HL-60 (cell line): ENCODE results near the gene STX18.
A peak's percentile ranks its signal among the peaks of the same experiment; 100 is the strongest.

Source experiments
- DNase-seq, 2 experiments: peaks; one replicate each; pipeline ENCODE4 v3.0.0-alpha.2; 2010 to 2020; ENCODE audit warnings: low read depth in 1 of 2, low spot score in 1 of 2
- H3K27ac ChIP-seq: fragments of 250-450 bp; sonication (Bioruptor Pico); replicated peaks from 2 replicates; pipeline ENCODE4 v1.5.1; 2020; ENCODE audit warnings: mild to moderate bottlenecking, moderate library complexity
- H3K27me3 ChIP-seq: fragments of 250-450 bp; sonication (Bioruptor Pico); 2 replicates; pipeline ENCODE4 v1.5.1; 2021; ENCODE audit warnings: mild to moderate bottlenecking, moderate library complexity; ENCODE audit not compliant: insufficient read depth, poor library complexity, severe bottlenecking
- H3K4me3 ChIP-seq: replicated peaks from 2 replicates; pipeline ENCODE4 v1.5.1; 2011; ENCODE audit warnings: mild to moderate bottlenecking, control low read depth, low read length; ENCODE audit not compliant: insufficient read depth
- GABPA ChIP-seq: IDR thresholded peaks from 2 replicates; pipeline ENCODE4 v1.6.1; 2012; ENCODE audit warnings: low read depth
- POLR2AphosphoS5 ChIP-seq: IDR thresholded peaks from 2 replicates; pipeline ENCODE4 v1.6.1; 2012; ENCODE audit warnings: low read depth
- SPI1 ChIP-seq: IDR thresholded peaks from 2 replicates; pipeline ENCODE4 v1.6.1; 2012; ENCODE audit warnings: low read depth, mild to moderate bottlenecking, borderline replicate concordance
- TF ChIP-seq, protein P1 (sequence below): IDR thresholded peaks from 2 replicates; pipeline ENCODE4 v1.6.1; 2012; ENCODE audit warnings: low read depth; ENCODE audit not compliant: insufficient replicate concordance
- TF ChIP-seq, protein P2 (sequence below): IDR thresholded peaks from one replicate; pipeline ENCODE4 v1.5.1; 2011; ENCODE audit warnings: low read length, control low read depth, inconsistent platforms; ENCODE audit not compliant: insufficient read depth

The STX18 gene

DNA sequence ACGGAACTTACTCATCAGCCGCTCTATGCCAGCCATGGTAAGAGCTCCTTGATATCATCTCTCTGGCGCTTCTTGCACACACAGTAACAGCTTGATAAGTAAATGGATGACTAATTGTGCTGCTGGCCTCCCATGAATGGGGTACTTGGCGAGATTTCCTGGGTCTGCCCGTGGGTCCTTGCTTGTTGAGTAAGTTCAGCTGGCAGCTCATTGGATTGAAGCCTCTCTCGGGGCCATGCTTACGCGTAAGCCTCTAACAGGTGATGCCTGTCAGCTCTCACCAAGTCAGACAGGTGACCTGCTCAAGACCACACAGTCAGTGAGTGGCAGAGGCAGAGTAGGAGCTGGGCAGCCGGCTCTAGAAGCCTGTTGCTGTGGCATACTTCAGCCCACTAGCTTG is 147.2 kb downstream of the STX18 start:
- no peak for TF ChIP-seq POLR2AphosphoS5
- TF ChIP-seq, protein P1, sequence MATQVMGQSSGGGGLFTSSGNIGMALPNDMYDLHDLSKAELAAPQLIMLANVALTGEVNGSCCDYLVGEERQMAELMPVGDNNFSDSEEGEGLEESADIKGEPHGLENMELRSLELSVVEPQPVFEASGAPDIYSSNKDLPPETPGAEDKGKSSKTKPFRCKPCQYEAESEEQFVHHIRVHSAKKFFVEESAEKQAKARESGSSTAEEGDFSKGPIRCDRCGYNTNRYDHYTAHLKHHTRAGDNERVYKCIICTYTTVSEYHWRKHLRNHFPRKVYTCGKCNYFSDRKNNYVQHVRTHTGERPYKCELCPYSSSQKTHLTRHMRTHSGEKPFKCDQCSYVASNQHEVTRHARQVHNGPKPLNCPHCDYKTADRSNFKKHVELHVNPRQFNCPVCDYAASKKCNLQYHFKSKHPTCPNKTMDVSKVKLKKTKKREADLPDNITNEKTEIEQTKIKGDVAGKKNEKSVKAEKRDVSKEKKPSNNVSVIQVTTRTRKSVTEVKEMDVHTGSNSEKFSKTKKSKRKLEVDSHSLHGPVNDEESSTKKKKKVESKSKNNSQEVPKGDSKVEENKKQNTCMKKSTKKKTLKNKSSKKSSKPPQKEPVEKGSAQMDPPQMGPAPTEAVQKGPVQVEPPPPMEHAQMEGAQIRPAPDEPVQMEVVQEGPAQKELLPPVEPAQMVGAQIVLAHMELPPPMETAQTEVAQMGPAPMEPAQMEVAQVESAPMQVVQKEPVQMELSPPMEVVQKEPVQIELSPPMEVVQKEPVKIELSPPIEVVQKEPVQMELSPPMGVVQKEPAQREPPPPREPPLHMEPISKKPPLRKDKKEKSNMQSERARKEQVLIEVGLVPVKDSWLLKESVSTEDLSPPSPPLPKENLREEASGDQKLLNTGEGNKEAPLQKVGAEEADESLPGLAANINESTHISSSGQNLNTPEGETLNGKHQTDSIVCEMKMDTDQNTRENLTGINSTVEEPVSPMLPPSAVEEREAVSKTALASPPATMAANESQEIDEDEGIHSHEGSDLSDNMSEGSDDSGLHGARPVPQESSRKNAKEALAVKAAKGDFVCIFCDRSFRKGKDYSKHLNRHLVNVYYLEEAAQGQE, result no peak

DNA sequence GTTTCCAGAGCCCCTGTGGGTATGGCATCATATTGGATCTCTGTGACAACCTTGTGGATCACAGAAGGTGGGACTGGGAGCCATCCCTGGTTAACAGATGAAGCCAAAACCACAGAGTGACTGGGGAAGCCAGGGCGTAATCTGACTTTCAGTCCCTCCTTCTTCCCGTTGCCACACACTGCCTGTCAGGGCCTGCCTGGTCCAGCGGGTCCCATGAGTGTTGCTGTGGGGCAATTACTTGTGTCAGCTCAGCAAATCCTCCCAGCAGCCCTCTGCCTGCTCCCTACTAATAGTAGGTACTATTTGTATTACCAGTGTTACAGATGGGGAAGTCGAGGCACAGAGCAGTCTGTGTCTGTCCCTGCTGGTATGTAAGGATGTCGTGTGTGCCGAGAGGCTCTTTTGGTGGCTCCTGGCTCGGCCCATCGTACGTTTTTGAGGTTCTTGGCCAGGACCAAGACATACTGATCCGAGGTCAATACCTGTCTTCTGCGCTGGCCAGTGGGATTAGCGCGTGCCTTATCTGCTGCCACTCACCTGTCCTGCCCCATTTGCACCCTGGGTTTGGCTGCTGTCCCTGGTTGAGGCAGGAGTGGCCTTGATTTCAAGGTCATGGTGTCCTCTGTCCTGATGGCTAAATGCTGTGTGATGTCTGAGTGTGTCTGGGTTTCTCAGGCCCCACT is 149.2 kb downstream of the STX18 start:
- TF ChIP-seq POLR2AphosphoS5, result no peak
- TF ChIP-seq SPI1, result no peak
- no peak for TF ChIP-seq GABPA
- TF ChIP-seq, protein P2, sequence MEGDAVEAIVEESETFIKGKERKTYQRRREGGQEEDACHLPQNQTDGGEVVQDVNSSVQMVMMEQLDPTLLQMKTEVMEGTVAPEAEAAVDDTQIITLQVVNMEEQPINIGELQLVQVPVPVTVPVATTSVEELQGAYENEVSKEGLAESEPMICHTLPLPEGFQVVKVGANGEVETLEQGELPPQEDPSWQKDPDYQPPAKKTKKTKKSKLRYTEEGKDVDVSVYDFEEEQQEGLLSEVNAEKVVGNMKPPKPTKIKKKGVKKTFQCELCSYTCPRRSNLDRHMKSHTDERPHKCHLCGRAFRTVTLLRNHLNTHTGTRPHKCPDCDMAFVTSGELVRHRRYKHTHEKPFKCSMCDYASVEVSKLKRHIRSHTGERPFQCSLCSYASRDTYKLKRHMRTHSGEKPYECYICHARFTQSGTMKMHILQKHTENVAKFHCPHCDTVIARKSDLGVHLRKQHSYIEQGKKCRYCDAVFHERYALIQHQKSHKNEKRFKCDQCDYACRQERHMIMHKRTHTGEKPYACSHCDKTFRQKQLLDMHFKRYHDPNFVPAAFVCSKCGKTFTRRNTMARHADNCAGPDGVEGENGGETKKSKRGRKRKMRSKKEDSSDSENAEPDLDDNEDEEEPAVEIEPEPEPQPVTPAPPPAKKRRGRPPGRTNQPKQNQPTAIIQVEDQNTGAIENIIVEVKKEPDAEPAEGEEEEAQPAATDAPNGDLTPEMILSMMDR, result no peak
- TF ChIP-seq, protein P1, result no peak
- Histone ChIP-seq H3K27ac (no peak overlapping the region), H3K27me3 (peaks cover 38% of the 10 kb centered on the region), H3K4me3 (no peak overlapping the region)
- peak in 1 of 2 experiments; percentile 40 for DNase-seq

More for the DNA sequence above, 147.2 kb downstream of the STX18 start:
- DNase-seq, result no peak
- Histone ChIP-seq H3K27me3 (peaks cover 22% of the 10 kb centered on the region), H3K27ac (no peak overlapping the region), H3K4me3 (no peak overlapping the region)

DNA sequence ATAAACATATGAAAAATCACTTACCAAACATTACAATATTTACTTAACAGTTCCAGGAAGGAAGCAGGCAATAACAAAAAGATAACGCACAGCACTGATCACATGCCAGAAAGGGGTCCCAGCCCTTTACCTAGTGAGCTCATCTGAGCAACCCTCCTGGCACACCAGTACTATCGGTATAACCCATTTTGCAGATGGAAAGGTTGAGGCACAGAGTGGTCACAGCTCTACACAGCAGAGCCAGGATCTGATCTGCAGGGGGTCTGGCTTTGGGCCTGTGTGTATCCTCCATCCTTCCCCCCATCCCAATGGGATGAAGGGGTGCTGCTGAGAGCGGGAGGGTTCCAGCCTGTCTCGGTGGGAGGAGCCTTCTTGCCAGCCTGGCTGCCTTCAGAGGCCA is 150.0 kb downstream of the STX18 start:
- DNase-seq, result no peak
- Histone ChIP-seq H3K27ac (no peak overlapping the region), H3K27me3 (peaks cover 45% of the 10 kb centered on the region), H3K4me3 (no peak overlapping the region)
- no peak for TF ChIP-seq SPI1
- TF ChIP-seq, protein P2, result no peak
- no peak for TF ChIP-seq GABPA
- TF ChIP-seq, protein P1, result no peak
- TF ChIP-seq POLR2AphosphoS5, result no peak
